ENCODE data around the gene MAPK1IP1L.

The MAPK1IP1L gene

DNA sequence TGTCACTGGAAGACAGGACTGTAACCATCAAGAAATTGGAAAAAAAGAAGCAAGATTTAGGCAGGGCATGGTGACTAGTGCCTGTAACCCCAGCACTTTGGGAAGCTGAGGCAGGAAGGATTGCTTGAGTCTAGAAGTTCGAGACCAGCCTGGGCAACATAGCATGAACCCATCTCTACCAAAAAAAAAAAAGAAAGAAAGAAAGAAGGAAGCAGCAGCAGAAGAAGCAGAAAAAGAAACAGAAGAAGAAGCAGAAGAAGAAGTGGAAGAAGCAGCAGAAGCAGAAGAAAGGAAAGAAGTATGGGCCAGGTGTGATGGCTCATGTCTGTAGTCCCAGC is 47.1 kb downstream of the MAPK1IP1L start:
- no peak for DNase-seq

DNA sequence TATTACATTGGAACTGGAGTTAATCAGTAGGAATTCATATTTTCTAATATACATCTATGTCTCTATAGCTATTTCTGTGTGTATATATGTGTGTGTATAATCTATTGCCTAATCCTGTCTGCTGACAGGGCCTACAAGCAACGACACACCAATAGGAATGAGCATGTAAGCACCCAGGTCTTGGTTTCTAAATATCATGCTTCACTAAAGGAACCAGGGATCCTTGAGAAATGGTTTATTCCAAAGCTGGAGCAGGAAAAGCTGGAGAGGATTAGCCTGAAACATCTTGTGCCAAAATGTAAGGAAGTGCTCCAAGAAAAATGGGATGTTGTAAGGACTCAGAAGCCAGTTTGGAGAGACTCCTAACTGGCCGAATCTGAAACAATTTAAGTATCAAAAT is 48.3 kb downstream of the MAPK1IP1L start:
- no peak for DNase-seq

DNA sequence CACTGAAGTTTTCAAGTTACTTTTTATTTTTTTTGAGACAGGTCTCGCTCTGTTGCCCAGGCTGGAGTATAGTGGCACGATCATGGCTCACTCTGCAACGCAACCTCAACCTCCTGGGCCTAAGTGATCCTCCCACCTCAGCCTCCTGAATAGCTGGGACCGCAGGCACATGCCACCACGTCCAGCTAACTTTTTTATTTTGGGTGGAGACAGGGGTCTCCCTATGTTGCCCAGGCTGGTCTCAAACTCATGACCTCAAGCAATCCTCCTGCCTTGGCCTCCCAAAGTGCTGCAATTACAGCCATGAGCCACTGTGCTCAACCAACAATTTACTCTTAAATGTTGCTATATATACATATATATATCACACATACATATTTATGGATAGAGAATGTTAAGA is 50.3 kb downstream of the MAPK1IP1L start:
- no peak for DNase-seq

DNA sequence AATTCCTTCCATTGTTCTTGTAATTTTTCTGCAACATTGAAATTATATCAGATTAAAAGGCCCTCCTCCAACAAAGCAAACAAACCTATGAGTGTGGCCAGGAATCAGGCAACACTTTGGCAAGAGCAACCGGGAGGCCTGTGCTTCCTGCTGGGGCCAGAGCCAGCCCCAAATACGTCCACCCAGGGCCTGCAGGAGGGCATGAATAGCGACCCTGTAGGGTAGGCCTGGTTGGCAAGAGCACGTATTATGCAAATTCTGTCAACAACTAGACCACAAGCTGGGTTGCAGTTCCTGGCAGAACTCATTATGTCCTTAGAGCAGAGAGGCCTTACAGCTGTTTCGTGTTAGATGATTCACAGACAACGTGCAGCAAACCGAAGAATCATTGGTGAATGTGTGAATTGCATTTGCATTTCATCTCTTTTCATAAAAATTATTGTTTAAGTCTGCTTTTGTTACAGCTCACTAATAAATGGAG is 50.7 kb downstream of the MAPK1IP1L start:
- DNase-seq: peak; percentile 39

DNA sequence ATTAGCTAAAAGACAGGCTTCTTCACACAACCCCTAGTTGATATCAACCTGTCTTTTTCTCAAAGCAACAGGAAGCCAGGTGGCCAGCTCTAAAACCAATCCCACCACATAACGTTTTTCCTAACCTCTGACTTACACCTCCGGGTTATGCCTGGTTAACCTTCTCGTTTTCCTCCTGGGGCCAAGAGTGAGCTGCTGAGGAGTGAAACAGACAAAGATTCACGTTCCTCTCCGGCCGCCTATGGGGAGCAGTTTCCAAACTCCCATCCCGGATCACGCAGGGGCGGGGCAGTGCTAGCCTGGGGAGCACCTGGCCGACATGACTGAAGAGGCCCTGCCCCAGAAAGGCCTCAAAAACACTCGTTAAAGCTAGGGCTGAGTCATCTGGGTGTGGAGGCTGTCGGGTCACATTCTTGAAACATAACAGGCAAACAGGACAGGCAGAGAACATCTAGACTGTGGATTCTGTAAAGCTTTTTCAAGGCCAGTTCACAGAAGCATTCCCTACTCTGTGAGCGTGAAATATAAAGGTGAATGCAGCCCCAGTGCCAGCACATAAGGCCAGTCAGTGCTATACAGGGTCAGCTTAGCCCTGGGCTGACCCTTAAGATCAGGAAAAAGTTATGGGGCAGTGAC is 51.7 kb downstream of the MAPK1IP1L start:
- DNase-seq: peak; percentile 69

DNA sequence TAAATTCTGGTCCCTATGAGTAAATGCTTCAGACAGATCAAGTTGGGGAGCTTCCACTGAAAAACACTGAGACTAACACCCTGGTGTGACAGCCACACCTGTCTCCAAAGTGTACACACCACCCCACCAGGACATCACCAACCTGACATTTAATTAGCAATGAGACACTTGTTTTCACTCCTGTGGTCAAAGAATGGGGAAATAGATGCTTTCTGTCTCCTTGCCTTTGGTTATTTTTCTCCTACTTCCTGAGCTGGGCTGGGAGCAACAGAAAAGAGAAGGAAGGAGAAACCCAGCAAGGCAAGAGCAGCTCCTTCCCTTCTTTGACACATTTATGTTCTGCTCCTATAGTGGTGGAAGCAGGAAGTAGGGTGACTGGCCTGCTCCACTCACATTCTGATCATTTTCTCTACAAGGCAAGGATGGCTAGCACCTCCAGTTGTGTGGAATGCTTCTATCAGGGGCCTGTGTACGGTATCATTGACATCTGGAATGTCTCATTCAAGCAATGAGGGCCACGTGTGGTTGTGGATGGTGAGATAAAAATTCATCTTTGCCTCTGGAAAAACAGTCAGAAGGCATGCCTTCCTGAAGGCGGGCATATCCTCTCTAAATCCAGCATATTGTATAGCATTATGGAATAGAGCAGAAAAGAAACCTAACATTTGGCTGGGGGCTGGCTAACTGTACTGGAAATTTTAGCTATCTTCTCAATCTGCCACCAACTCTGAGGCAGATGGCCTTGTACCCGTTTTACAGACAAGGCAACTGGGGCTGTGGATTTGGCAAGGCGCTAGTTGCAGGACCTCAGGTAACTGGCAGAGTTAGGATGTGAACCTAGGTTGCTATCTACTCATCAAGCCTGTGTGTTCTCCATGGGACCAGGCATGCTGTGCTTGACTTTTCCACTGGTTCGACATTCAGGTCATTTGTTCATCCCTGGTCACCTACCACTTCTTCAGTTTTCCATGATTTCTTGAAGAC is 52.8 kb downstream of the MAPK1IP1L start:
- DNase-seq: no peak

DNA sequence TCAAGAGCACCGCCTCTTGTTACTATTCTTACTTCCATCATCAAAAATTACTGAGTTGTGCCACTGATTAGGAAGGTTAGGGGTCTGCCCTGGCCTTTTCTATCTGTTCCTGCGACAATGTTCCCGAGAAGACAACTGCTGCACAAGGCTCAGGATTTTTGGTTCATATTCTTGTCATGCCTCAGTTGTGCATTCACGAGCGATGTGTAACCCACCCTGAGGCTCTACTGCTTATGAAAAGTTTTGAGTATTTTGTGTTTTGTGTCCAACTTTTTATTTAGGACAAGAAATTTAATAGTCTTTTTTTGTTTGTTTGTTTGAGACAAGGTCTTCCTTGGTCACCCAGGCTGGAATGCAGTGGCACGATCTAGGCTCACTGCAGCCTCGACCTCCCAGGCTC is 54.5 kb downstream of the MAPK1IP1L start:
- no peak for DNase-seq

DNA sequence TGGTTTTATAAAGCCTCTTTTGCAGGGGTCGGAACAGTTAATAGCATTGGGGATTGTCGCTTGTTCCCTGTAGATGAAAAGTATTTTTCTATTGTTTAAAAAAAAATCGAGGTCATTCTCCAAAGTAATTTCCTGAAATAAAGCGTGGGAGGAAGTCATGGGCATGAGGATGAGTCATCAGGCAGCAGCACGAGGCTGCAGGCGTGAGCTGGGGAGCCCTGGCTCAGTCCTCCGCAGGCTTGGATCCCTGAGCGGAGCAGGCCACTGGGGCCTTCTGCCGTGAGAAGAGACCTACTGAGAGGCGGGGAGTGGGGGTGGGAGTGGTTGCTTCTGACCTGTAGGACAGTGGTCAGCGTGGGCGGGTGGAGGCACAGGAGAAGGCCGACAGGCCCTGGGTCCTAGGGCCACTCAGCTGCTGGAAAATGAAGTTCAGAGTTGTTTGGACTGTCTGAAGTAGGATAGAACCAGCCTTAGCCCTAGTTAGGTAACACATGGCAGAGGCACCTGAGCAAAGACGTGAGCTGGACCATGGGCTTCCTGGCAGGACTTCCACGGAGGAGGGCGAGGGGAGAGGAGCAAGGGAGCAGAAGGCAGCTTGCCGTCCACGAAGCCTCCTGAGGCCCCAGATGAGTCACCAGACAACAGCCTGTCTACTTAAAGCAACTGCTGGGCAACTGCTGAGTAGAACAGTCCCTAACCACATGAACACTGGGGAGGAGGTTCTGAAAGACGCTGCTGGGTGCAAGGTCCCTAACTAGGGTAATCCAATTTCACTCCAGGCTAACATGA is 56.5 kb downstream of the MAPK1IP1L start:
- DNase-seq: no peak

DNA sequence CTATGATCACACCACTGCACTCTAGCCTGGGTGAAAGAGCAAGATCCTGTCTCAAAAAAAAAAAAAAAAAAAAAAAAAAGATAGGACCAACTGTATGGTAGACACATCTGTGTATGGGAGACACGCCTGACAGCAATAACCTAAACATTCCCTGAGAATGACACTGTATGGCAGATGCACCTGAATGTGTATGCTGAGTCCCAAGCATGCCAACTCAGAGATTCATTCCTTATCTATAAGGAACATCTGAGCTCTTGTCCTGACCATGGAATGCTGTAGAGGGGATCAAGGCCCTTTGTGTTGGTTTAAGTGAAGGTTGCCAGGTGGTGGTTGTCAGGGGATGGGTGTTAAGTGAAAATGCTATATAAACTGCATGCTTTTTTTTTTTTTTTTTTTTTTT is 58.4 kb downstream of the MAPK1IP1L start:
- DNase-seq: no peak

DNA sequence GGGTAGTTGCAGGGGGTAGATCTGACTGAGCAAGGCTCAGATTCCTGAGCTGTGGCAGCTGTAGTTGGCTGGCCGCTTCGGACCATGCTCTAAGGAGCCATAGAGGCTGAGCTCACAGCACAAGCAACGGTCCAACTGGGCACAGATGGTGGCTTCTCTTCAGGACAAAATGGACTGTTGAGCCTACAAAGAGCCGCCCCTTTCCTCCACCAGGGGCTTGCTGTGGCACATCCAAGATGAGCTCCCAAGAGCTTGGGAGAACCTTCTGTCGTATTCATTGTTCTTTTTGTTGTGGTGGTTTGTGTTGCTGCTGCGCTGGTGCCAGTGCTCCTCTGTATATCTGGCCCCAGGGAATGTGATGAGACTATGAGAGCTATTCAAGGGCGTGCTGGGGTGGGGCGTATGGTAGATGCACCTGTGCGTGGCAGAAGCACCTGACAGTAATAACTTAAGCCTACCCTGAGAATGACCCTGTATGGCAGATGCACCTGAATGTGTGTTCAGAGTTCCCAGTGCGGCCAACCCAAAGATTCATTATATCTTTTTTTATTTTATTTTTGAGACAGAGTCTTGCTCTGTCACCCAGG is 59.8 kb downstream of the MAPK1IP1L start:
- DNase-seq: no peak

DNA sequence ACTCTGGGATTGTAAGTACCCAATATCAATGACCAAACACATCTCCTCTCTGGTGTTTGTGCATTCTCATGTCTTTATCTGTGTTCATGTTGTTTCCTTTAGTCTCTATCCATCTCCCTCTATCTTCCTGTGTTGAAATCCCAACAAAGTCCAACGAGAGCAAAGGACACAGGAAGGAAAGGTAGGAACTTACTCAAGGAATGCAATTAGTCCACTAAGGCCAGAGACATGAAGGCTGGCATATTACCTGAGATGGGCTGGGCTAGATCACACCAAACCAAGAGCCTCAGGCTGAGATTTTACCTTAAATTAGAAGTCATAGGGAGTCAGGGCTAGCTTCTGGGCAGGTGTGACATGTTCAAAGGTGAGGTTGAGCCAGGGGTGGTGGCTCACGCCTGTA is 63.3 kb downstream of the MAPK1IP1L start:
- no peak for DNase-seq

DNA sequence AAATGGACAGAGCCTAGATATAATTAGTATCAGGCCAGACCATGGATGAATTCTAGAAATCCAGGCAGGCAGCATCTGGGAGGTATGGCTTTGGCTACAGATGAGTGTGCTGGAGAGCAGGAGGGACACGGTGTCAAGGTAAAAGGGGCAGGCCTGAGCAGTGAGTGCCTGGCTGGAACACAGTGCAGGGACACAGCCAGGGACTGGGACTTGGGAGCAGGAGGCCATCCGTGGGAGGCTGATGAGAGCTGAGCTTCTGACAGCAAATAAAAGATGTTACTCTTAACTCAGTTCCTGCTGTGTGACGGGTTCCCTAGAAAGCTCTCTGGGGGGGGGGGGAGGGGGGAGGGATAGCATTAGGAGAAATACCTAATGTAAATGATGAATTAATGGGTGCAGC is 64.0 kb downstream of the MAPK1IP1L start:
- no peak for DNase-seq

DNA sequence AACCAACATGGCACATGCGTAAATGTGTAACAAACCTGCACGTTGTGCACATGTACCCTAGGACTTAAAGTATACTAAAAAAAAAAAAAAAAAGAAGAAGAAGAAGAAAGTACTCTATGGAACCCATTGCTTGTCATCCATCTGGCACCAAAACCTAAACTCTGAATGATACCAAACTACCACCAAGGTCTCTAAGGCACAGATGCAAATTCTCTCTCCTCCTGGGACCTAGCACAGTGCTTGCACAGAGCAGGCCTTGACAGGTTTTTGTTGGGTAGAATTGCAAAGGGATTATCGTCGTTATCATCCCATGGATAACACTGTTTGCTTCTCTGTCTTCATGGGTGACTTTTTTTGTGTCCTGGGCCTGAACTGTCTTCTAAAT is 64.4 kb downstream of the MAPK1IP1L start:
- DNase-seq: no peak

DNA sequence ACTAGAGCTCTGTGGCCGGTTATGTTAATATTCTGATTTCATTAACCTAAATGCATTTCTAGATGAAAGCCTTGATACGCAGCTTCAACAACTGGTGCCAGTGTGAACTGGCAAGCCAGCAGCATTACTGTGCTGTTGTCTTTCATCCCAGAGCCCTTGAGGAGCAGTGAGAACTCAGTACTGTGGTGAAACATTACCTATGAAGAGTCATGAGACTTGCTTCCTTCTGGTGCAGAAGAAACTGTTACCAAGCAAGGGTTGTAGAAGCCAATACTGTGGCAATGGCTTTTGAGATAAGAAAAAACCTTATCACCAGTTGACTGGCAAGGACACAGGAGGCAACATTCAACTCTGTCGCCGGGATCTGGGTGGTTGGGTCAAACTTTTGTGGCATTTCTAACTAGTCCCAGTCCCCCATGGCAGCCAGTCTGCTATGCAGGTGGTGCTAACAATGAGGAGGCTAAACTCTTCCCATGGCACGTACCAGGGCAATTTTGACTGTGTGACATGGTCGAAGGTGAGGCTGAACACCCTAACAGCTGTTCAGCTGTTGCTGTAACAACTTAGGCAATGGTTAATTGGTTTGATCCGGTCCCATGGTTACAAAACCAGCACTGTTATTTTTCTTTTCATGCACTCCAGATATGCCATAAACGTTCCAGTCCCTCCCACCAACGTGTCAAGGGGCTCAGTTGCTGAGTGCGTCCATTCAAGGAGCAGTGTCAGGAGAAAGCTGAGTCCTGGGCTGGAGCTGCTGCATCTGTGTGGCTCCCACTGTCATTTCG is 65.0 kb downstream of the MAPK1IP1L start:
- DNase-seq: no peak

DNA sequence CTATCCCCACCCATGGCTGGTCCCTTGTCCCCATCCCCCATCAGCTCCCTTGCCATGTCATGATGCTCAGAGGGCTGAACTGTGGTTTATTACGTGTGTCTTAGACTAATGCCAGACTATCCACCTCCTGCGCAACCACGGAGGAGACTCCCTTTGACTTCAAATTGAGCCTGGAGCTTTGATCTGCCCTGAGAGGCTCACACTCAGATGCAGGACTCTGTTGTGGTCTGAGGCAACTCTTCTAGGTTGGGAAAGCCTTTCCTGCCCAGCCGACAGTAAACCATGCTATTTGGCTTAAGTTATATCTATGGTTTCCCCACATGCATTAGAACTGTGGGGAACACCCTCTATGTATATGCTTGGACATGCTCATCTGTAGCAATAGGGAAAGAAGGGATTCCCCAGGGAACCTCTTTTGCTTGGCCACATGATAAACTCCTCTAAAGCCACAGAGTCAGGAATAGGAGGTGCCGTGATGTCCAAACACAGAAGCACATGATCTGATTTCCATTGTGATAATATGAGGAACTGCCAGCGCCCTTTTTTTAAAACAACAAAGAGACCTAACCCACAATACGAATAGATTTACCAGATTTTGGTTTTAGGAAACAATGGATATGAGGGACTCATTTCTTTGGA is 66.5 kb downstream of the MAPK1IP1L start:
- DNase-seq: no peak

DNA sequence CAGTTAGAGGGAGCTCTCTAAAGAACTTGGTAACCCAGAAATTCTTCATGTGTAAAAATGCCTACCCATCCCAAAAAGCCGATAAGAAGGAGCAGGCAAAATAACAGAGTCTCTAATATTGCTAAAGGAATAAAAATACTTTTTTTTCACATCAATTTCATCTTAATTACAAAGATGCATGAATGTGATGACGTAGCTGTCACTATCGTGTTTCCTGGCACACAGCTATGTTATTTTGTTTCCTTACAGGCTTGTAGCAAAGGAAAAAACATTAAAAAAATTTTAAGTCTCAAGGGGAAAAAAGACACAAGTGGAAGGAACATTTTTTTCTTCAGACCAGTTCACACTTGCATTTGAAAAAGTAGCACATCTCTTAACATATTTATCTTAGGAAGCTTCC is 67.3 kb downstream of the MAPK1IP1L start:
- DNase-seq: no peak
